Colonic mucosa (tissue), 4 donors: ENCODE measurements around the gene RPL35A. TPM values are rescaled to one million over a fixed set of nuclear protein-coding genes. Genes with fewer than 3 reads are reported as not detected.
"Not testable (repeated sequence)": the region's sequence is repeated elsewhere in the genome, so short reads cannot be mapped to it uniquely, and the experiment has no call there.

Experiments used
- DNase-seq: peaks from one replicate; pipeline ENCODE4 v3.0.0-alpha.2; 2020
- H3K27ac ChIP-seq: fragments of 200-600 bp; one replicate; pipeline ENCODE4 v1.8.0; 2021
- H3K27me3 ChIP-seq: fragments of 200-600 bp; one replicate; pipeline ENCODE4 v1.8.0; 2021
- H3K36me3 ChIP-seq: fragments of 200-600 bp; one replicate; pipeline ENCODE4 v1.8.0; 2021
- H3K4me1 ChIP-seq: fragments of 200-600 bp; one replicate; pipeline ENCODE4 v1.8.0; 2021; ENCODE audit warnings: mild to moderate bottlenecking
- H3K4me3 ChIP-seq: fragments of 200-600 bp; one replicate; pipeline ENCODE4 v1.8.0; 2021
- H3K9ac ChIP-seq, 2 donors: one replicate each; pipeline ENCODE4 v1.7.0; 2013; ENCODE audit warnings: control low read depth in 2 of 2, low read depth in 2 of 2, low read length in 2 of 2
- H3K9me3 ChIP-seq: fragments of 200-600 bp; one replicate; pipeline ENCODE4 v1.8.0; 2021
- CTCF ChIP-seq: fragments of 200-600 bp; IDR thresholded peaks from one replicate; pipeline ENCODE4 v1.8.0; 2022; ENCODE audit warnings: antibody characterized with exemption, mild to moderate bottlenecking
- intact Hi-C: fragments of 100-400 bp; cut with DNase I; formaldehyde crosslinking; loops from one replicate; pipeline ENCODE4 v1.14.1; 2022
- total RNA-seq, 2 donors: library from RNA; stranded (reverse); fragmentation: NEBNext Ultra II Directional in 1 of 2; extraction: Animal tissue kit (Norgen Biotek cat#: 25700) in 1 of 2; gene quantifications; one replicate each; pipeline ENCODE4 v1.2.1, GENCODE V29; 2021
- donor health status: healthy.
- donor health status: DM: no; HTN: no; CAD: no.
- donor health status: DM: no; HTN: no; CAD: no.

Gene RPL35A
- total RNA-seq, 2 donors from 2014 or later = 758 to 777 TPM

- Histone ChIP-seq H3K36me3 (no peaks in the 10 kb centered on the region), H3K27me3 (no peaks in the 10 kb centered on the region), H3K9ac (no peak overlapping the region), H3K4me3 (no peak overlapping the region), H3K4me1 (peaks cover 6% of the 10 kb centered on the region), H3K27ac (no peak overlapping the region), H3K9me3 (no peaks in the 10 kb centered on the region)
- TF ChIP-seq CTCF = no peak
- intact Hi-C loops = no loop called here
- DNase-seq = no peak
Measured at GRCh38 chr3:197908957-197909701, 40.9 kb upstream of the RPL35A start.

- no peaks in the 10 kb centered on the region for H3K36me3 ChIP-seq
- no peaks in the 10 kb centered on the region for H3K27me3 ChIP-seq
- DNase-seq = no peak
- no peak overlapping the region for H3K9ac ChIP-seq
- H3K4me1 ChIP-seq = no peaks in the 10 kb centered on the region
- no peak for TF ChIP-seq CTCF
- H3K9me3 ChIP-seq = no peaks in the 10 kb centered on the region
- H3K4me3 ChIP-seq = no peak overlapping the region
- intact Hi-C loops = no loop called here
- H3K27ac ChIP-seq = no peak overlapping the region
Measured at GRCh38 chr3:197912741-197913476, 37.1 kb upstream of the RPL35A start.

- no peak overlapping the region for H3K4me3 ChIP-seq
- no peaks in the 10 kb centered on the region for H3K9me3 ChIP-seq
- no peaks in the 10 kb centered on the region for H3K27me3 ChIP-seq
- DNase-seq = no peak
- TF ChIP-seq CTCF = no peak
- H3K36me3 ChIP-seq = no peaks in the 10 kb centered on the region
- H3K9ac ChIP-seq = no peak overlapping the region
- H3K27ac ChIP-seq = no peak overlapping the region
- H3K4me1 ChIP-seq = no peaks in the 10 kb centered on the region
- intact Hi-C loops = no loop called here
Measured at GRCh38 chr3:197913641-197914380, 36.2 kb upstream of the RPL35A start.

- DNase-seq, H3K27ac ChIP-seq, H3K4me3 ChIP-seq, H3K9ac ChIP-seq, H3K36me3 ChIP-seq, H3K27me3 ChIP-seq, intact Hi-C loops, H3K9me3 ChIP-seq, H3K4me1 ChIP-seq: not testable (repeated sequence)
Measured at GRCh38 chr3:197921429-197922275, 28.3 kb upstream of the RPL35A start.

- intact Hi-C loops = no loop called here
- H3K4me1 ChIP-seq = no peaks in the 10 kb centered on the region
- H3K9ac ChIP-seq = no peak overlapping the region
- H3K4me3 ChIP-seq = no peak overlapping the region
- no peak overlapping the region for H3K27ac ChIP-seq
- DNase-seq = no peak
- H3K27me3 ChIP-seq = no peaks in the 10 kb centered on the region
- H3K36me3 ChIP-seq = no peaks in the 10 kb centered on the region
- H3K9me3 ChIP-seq = no peaks in the 10 kb centered on the region
- no peak for TF ChIP-seq CTCF
Measured at GRCh38 chr3:197926418-197926817, 23.6 kb upstream of the RPL35A start.

GRCh38 chr3:197927578-197927977 lies 22.4 kb upstream of the RPL35A start:
- intact Hi-C loops, H3K36me3 ChIP-seq, H3K27ac ChIP-seq, H3K4me1 ChIP-seq, H3K4me3 ChIP-seq, H3K9me3 ChIP-seq, DNase-seq, H3K27me3 ChIP-seq, H3K9ac ChIP-seq: not testable (repeated sequence)
